ENCODE measurements around the gene KIF1A.

DNA sequence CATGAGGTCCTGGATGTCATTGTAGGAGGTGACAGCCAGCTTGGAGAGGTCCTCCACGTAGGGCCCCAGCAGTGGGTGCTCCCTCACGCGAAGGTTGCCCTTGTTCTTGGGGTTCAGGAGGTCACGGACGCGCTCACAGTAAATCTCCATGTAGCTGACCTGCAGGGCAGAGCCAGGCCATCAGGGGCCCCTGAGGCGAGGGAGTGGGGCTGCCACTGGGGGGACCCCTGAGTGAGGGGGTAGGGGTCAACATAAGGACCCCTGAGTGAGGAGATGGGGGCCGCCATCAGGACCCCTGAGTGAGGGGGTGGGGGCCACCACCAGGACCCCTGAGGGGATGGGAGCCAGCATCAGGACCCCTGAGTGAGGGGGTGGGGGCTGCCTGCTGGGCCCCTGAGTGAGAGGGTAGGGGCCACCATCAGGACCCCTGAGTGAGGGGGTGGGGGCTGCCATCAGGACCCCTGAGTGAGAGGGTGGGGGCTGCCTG, 33.6 kb downstream of the KIF1A start:
- TF ChIP-seq EZH2phosphoT487 (IDR thresholded peaks at IDR 0.05; ENCODE audit: borderline replicate concordance): no peak
- TF ChIP-seq, protein P1, sequence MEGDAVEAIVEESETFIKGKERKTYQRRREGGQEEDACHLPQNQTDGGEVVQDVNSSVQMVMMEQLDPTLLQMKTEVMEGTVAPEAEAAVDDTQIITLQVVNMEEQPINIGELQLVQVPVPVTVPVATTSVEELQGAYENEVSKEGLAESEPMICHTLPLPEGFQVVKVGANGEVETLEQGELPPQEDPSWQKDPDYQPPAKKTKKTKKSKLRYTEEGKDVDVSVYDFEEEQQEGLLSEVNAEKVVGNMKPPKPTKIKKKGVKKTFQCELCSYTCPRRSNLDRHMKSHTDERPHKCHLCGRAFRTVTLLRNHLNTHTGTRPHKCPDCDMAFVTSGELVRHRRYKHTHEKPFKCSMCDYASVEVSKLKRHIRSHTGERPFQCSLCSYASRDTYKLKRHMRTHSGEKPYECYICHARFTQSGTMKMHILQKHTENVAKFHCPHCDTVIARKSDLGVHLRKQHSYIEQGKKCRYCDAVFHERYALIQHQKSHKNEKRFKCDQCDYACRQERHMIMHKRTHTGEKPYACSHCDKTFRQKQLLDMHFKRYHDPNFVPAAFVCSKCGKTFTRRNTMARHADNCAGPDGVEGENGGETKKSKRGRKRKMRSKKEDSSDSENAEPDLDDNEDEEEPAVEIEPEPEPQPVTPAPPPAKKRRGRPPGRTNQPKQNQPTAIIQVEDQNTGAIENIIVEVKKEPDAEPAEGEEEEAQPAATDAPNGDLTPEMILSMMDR (conservative IDR thresholded peaks at IDR 0.05; ENCODE audit: low read length): no peak
